Left renal pelvis (tissue), 4 donors: Measurements from ENCODE around the gene TOPAZ1. TPM values are rescaled to one million over a fixed set of nuclear protein-coding genes. Genes with fewer than 3 reads are reported as not detected.
A peak's percentile ranks its signal among the peaks of the same experiment; 100 is the strongest.

ENCODE experiments used
- DNase-seq, 4 donors: peaks; one replicate each; pipeline ENCODE4 v3.0.0-alpha.2; 2013; ENCODE audit warnings: low read depth in 4 of 4, low spot score in 3 of 4
- polyA plus RNA-seq, 4 donors: library from polyadenylated mRNA; unstranded; fragments of 120-200 nt; gene quantifications; one replicate each; pipeline ENCODE4 v1.2.1, GENCODE V29; 2013; ENCODE audit not compliant: insufficient read length in 4 of 4

Gene TOPAZ1
- polyA plus RNA-seq, 4 donors: not detected

DNA sequence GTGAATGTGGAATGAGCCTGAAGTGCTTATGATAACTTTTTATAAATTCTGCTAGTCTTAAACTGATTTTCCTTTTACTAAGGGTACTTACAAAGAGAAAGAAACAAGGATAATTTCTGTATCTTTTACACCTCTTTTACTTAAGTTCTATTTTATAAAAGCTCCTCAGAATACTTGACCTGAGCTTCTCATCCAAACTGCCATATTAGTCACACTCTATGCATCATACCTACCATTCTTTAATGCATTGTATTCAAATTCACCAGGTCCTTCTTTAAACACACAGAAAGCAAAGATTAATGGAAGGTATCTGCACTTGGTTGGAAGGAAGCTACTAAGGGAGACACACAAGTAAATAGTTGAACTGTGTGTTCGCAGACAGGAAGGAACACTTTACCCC lies 1.6 kb upstream of the TOPAZ1 start:
- DNase-seq: no peak

GRCh38 chr3:44242721-44243120 lies 1.0 kb downstream of the TOPAZ1 start:
- DNase-seq: no peak

DNA sequence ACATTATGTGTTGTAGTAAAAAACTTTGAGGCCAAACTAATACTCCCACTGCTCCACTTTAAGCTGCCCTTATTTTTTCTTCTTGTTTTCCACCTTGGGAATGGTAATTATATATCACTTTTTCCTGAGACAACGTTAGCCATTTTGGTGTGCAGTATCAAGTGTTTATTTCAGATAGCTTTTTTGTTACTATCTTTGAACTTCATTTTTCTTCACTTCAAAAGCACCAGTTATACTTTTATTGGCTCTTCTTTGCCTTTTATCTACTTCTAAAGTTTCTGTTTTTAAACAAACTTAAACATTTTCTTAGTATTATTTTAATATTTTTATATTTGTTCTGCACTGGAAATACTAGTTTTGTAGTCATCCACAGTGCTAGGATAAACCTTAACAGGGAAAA lies 6.5 kb downstream of the TOPAZ1 start:
- DNase-seq: no peak

DNA sequence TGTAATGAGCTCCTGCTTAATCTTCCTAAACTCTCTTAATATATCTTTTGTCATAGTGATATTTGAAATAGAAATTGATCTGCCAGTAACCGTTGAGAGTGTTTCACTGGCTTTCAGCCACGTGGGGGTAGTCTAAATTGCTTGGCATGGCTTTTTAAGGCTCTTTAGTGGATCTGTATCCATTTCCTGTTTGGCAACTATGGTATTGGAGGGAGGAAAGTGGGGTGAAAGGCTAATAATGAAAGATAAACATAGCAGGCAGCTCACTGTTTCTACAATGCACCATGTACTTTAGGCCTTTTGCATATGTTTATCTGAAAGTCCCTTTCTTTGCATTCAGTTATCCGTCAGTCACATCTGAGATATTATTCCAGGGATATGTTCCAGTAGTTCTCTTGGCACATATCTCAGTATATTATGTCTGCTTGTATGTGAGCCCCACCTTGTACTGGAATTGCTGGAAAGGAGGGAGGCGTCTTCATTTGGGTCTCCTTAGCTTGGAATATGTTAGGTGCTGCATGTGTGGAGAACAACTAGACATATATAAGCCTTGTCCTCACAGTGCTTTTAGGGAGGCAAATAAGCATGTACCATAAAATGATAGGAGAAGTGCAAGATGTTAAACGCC lies 10.8 kb downstream of the TOPAZ1 start:
- no peak for DNase-seq

- DNase-seq: no peak
Measured at GRCh38 chr3:44259404-44259803, 17.7 kb downstream of the TOPAZ1 start.

- DNase-seq: no peak
Measured at GRCh38 chr3:44264146-44264545, 22.5 kb downstream of the TOPAZ1 start.

- DNase-seq: no peak
Measured at GRCh38 chr3:44265815-44266214, 24.1 kb downstream of the TOPAZ1 start.

DNA sequence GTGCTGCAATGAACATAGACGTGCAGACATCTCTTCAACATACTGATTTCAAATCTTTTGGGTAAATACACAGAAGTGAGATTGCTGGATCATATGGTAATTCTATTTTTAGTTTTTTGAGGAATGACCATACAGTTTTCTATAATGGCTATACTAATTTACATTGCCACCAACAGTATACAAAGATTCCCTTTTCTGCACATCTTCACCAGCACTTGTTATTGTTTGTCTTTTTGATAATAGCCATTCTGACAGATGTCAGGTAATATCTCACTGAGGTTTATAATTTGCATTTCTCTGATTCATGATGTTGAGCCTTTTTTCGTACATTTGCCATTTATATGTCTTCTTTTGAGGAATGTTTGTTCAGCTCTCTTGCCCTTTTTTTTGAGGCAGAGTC lies 30.5 kb downstream of the TOPAZ1 start:
- DNase-seq: no peak

DNA sequence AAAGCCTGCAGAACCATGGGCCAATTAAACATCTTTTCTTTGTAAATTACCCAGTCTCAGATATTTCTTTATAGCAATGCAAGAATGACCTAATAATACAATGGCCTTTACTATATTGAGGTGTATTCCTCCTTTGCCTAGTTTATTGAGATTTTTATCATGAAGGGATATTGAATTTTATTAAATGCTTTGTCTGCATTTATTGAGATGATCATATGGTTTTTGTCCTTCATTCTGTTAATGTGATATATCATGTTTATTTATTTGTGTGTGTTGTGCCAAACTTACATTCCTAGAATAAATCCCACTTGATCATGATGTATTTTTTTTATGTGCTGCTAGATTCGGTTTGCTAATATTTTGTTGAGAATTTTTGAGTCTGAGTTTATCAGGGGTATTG lies 36.2 kb downstream of the TOPAZ1 start:
- no peak for DNase-seq

DNA sequence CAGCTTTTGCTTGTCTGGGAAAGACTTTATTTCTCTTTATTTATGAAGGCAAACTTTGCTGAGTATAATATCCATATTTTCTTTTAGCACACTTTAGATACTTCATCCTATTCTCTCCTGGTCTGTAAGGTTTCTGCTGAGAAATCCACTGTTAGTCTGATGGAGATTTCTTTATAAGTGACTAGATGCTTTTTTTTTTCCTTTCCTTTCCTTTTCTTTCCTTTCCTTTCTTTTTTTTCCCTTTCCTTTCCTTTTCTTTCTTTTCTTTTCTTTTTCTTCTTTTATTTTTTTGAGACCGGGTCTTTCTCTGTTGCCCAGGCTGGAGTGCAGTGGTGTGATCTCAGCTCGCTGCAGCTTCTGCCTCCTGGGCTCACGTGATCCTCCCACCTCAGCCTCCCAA lies 38.4 kb downstream of the TOPAZ1 start:
- DNase-seq: no peak

DNA sequence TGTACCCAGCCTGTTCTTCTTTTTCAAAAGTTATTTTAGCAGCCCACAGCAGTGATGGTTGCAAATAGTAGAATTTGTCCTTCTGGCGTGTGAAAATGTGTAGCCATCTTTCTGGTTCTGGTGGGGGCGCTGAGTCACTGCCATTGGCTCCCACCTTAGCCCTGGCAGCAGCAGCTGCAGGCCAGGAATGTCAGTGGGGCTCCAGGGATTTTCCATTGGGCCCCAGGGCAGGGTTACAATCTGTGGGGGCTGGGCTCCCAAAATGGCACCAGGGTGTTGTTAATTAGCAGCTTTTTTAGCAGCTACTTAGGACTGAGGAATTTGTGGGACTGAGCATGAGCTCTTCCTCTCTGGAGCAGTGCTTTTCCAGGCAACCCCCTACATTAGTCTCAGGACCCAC lies 38.9 kb downstream of the TOPAZ1 start:
- no peak for DNase-seq

DNA sequence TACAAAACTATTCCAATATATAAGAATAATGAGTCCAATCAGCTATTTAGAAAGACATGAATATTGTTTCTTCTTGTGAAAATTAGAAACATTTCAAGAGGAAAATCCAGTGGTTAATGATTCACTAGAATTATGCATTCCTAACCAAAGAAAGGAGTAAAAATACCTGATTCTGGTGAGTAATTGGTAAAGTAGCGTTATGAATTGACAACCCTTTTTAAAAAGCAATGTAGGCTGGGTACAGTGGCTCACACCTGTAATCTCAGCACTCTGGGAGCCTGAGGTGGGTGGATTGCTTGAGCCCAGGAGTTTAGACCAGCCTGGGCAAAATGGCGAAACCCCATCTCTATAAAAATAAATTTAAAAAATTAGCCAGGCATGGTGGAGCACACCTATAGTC lies 43.3 kb downstream of the TOPAZ1 start:
- no peak for DNase-seq

DNA sequence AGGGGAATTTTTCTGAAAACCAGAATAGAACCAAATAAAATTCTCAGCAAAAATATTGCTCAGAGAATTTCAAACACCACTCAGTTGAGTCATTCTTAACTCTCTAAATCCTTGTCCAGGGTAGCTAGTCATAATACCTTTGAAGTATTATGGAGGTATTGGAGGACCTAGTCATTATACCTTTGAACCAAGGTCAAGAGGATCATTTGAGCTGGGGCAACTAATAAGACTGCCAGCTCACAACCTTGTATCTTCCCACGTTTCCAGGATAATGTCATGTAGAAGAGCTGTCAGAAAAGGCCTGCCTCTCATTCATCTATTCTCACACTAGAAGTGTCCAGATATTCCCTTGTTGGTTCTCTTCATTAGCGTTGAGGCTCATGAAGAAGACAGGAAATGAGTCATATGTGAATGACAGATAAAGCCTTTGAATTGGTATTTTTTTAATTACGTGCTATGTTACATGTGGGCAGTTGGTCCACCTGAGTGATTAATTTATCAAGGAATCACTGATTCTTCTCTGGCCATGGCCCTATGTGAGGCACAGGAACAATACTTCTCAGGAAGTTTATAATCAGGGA lies 48.3 kb downstream of the TOPAZ1 start:
- DNase-seq: no peak

DNA sequence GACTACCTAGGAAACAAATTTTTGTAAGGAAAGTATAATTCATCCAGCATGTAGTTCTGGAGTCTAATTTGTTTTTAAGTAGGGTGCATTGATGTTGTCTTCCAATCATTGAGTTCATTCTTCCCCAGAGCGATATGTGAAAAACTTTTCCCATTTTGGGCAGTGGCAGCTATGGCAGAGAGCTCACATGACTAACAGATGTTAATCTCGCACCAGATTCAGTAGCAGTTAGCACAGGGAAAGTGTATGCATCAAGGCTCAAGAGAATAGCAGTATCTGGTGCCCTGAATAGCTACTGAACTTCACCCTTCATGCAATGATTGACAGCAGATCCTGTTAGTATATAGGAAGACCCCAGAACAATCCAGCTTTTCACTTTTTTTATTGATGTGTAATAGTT lies 50.6 kb downstream of the TOPAZ1 start:
- DNase-seq: no peak

DNA sequence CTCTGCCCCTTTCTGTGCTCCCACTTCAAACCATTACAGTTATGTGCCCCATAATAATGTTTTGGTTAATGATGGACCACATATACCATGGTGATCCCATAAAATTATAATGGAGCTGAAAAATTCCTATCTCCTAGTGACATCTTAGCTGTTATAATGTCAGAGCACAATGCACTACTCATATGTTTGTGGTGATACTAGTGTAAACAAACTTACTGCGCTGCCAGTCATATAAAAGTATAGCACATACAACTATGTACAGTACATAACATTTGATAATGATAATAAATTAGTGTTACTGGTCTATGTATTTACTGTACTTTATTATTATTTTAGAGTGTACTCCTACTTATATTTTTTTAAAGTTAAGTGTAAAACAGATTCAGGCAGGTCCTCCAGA lies 51.3 kb downstream of the TOPAZ1 start:
- no peak for DNase-seq

- no peak for DNase-seq
Measured at GRCh38 chr3:44297255-44297654, 55.6 kb downstream of the TOPAZ1 start.

- no peak for DNase-seq
Measured at GRCh38 chr3:44301746-44302145, 60.1 kb downstream of the TOPAZ1 start.

DNA sequence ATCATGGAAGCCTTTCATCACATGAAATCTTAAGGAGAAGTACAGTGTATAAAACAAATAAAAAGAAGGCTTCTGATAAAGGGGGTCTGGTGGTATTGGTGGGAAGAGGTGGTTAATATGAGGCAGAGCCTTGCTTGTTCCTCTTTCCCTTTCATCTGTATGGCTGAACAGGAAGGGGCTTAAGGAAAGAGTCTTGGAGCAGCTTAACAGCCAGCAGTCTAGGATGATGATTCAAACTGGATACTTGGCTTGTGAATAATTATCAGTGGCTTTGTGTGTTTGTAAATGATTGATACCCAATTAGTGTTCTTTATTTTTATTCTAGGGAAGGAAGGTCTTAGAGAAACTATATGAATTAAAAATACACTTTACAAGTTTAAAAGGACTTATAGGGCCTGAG lies 67.8 kb downstream of the TOPAZ1 start:
- no peak for DNase-seq

DNA sequence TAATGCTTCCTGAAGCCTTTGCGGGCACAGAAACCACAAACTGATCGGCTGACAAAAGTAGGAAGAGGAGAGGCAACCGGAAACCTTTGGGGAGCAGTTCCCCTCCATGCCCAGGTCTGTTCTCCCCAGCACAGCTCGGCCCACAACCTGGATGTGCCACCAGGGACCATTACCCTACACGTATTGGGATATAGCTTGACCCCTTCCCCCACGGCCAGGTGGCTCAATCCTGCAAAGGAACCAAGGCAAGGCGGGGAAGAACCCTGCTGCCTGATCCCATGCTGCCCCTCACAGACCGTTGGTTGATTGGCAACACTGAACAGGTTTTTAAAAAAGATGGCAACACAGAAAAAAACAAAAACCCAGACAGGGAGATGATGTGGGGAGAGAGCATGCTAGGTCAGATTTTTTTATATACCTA lies 77.2 kb downstream of the TOPAZ1 start:
- DNase-seq: no peak

DNA sequence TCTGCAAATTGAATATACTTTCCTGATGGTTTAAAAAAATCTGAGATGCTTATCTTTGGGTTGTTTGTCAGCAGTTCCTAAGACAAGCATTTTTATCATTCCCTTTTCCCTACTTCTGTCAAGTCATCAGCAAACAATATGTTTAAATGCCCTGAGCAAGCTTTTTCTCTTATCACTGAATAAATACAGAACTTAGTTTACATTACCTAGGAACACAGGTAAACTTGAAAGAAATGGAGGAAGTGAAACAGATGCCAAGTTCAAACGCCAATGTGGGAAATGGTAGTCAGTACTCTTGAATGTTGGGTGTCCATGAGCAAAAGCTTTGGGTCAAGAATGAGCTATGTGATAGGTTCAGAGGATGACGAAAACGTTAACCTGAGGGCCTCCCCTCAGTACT lies 79.6 kb downstream of the TOPAZ1 start:
- DNase-seq: no peak

GRCh38 chr3:44323341-44323955 lies 81.8 kb downstream of the TOPAZ1 start:
- DNase-seq: peak in 2 of 4 donors; percentile 41 to 58

GRCh38 chr3:44324584-44324983 lies 82.9 kb downstream of the TOPAZ1 start:
- no peak for DNase-seq
